WI38 (cell line): Measurements from ENCODE around the gene CCDC187.
"Not testable (repeated sequence)": the region's sequence is repeated elsewhere in the genome, so short reads cannot be mapped to it uniquely, and the experiment has no call there.

Experiments used
- H3K4me3 ChIP-seq: 2 replicates; pipeline ENCODE4 v1.5.1; 2011; ENCODE audit warnings: low read depth, mild to moderate bottlenecking, control low read depth, low read length
- CTCF ChIP-seq: IDR thresholded peaks from 2 replicates; pipeline ENCODE4 v1.5.1; 2012; ENCODE audit warnings: low read depth, mild to moderate bottlenecking, control low read depth, low read length

Gene CCDC187

GRCh38 chr9:136326061-136326760, 22.3 kb upstream of the CCDC187 start:
- peak overlapping the region; percentile 30 for H3K4me3 ChIP-seq

GRCh38 chr9:136325358-136325757, 21.5 kb upstream of the CCDC187 start:
- no peak for TF ChIP-seq CTCF
- H3K4me3 ChIP-seq = no peak overlapping the region

More at GRCh38 chr9:136326061-136326760, 22.3 kb upstream of the CCDC187 start:
- no peak for TF ChIP-seq CTCF

DNA sequence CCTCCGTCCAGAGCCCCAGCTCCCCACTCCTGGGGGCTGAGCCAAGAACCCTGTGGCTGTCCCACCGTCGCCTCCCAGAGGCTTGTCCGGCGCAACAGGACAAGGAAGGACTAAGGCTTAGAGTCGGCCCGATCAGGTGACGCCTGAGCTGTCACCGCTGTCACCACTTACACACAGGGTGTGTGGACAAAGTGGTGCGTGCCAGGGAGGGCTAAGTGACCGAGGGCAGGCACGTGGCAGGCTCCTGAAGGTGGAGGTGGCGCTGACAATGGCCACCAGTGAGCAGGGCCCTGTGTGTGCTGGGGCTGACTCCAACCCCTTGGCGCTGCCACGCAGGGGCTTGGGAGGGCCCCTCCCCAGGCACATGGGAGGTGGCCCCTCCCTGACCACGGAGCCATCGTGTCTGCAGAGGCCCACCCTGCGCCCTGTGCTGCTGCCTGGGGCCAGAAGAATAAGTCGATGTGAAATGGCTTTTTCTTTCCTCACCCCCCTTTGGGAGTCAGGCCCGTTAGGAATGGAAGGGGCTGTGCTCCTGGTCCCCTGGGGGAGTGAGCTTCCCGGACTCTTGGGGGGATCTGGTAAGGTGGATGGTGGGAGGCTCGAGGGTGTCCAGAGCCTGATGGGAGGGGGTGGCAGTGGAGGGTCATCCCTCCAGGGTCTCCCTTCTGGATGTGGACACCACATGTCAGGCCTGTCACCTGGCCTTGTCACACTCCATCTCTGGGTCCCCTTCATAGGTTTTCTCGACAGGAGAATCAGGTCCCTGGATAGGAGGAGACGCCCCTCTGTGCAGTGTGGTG, 20.8 kb upstream of the CCDC187 start:
- no peak for TF ChIP-seq CTCF
- H3K4me3 ChIP-seq = no peak overlapping the region

- no peak for TF ChIP-seq CTCF
Observed at GRCh38 chr9:136323371-136323789, 19.5 kb upstream of the CCDC187 start.

GRCh38 chr9:136322756-136323330, 18.9 kb upstream of the CCDC187 start:
- no peak for TF ChIP-seq CTCF
- no peak overlapping the region for H3K4me3 ChIP-seq

More at GRCh38 chr9:136323371-136323789, 19.5 kb upstream of the CCDC187 start:
- H3K4me3 ChIP-seq = no peak overlapping the region

- no peak overlapping the region for H3K4me3 ChIP-seq
- TF ChIP-seq CTCF = no peak
Observed at GRCh38 chr9:136321561-136321960, 17.7 kb upstream of the CCDC187 start.

GRCh38 chr9:136320972-136321371, 17.1 kb upstream of the CCDC187 start:
- H3K4me3 ChIP-seq = not testable (repeated sequence)

DNA sequence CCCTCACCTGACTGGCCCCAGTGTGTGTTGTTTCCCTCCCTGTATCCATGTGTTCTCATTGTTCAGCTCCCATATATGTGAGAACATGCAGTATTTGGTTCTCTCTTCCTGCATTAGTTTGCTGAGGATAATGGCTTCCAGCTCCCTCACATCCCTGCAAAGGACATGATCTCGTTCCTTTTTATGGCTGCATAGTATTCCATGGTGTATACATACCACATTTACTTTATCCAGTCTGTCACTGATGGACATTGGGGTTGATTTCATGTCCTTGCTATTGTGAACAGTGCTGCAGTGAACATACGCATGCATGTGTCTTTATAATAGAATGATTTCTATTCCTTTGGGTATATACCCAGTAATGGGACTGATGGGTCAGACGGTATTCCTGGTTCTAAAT, 16.1 kb upstream of the CCDC187 start:
- H3K4me3 ChIP-seq = not testable (repeated sequence)

DNA sequence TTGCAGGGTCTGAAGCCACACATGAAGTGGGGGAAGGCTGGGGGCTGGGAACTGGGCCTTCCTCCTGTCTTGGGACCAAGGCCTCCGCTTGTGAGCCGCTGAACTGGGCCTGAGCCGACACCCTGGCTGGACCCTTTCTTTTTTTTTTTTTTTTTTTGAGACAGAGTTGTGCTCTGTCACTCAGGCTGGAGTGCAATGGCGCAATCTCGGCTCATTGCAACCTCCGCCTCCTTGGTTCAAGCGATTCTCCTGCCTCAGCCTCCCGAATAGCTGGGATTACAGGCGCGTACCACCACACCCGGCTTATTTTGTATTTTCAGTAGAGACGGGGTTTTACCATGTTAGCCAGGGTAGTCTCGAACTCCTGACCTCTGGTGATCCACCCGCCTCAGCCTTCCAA, 15.3 kb upstream of the CCDC187 start:
- not testable (repeated sequence) for H3K4me3 ChIP-seq
